BE2C (cell line): ENCODE data around the gene ANKS6. TPM values are rescaled to one million over a fixed set of nuclear protein-coding genes. Genes with fewer than 3 reads are reported as not detected.
A peak's percentile ranks its signal among the peaks of the same experiment; 100 is the strongest.

Source experiments
- DNase-seq: peaks from one replicate; pipeline ENCODE4 v3.0.0-alpha.2; 2020
- H3K27me3 ChIP-seq: fragments of 250-450 bp; sonication (Bioruptor Pico); 2 replicates; pipeline ENCODE4 v1.5.1; 2020; ENCODE audit warnings: mild to moderate bottlenecking
- H3K36me3 ChIP-seq: fragments of 250-450 bp; sonication (Bioruptor Pico); 2 replicates; pipeline ENCODE4 v1.5.1; 2020; ENCODE audit warnings: mild to moderate bottlenecking
- H3K4me1 ChIP-seq: fragments of 250-450 bp; sonication (Bioruptor Pico); 2 replicates; pipeline ENCODE4 v1.5.1; 2020
- H3K4me3 ChIP-seq: 2 replicates; pipeline ENCODE4 v1.5.1; 2011; ENCODE audit warnings: low read depth, low read length
- H3K9me3 ChIP-seq: fragments of 250-450 bp; sonication (Bioruptor Pico); 2 replicates; pipeline ENCODE4 v1.5.1; 2020
- polyA plus RNA-seq: library from polyadenylated mRNA; unstranded; fragments of >200 nt; gene quantifications from one replicate; pipeline ENCODE4 v1.2.1, GENCODE V29; 2012; ENCODE audit warnings: low read depth, missing spikeins; ENCODE audit not compliant: insufficient read length, insufficient read depth
- TF ChIP-seq, protein P1 (sequence below): IDR thresholded peaks from 2 replicates; pipeline ENCODE4 v1.5.1; 2012; ENCODE audit warnings: mild to moderate bottlenecking, low read depth, low read length

Gene ANKS6
- 10.9 TPM for polyA plus RNA-seq

DNA sequence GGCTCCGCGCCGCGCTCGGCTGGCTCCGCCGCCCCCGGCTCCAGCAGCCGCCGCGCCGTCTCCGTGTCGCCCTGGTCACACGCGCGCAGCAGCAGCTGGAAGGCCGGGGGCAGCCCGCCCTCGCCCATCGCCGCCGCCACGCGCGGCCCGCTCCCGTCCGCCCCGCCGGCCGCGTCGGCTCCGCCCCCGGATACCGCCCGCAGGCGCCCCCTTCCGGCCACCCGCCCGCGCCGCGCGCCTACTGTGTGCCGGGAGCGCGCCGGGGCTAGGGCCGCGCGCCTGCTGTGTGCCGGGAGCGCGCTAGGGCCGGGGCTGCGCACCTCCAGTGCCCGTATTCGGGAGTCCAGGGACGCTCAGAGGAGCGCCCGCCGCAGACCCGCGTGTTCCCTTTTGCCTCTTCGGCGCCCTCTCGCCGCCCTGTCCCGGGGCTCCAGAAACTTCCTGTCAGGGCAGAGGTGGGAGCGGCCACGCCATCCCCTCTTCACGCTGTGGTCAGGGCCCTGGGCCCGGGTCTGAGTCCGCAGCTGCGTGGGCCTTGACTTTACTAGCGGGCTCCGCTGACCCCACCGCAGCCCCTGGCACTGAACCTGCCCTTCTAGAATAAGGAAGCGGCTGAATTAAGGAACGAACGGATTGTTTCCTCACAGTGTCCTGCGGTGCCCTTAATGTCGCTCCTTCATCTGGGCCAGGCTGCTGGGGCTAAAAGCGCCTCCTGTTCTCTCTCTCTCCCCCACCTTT is at the start of gene ANKS6:
Gene ANKS6, minus strand, starts transcription at position 192 of the 738 bp plus-strand sequence. Its CDS starts 64 bp downstream, at position 128.
- Histone ChIP-seq H3K4me1 (no peaks in the 10 kb centered on the region), H3K27me3 (peaks cover 4% of the 10 kb centered on the region), H3K36me3 (no peaks in the 10 kb centered on the region), H3K4me3 (peak within 1 kb of the TSS; percentile 62), H3K9me3 (peaks cover 4% of the 10 kb centered on the region; the same call in 1 of the 2 replicates)
- peak; percentile 89 for DNase-seq
- TF ChIP-seq, protein P1, sequence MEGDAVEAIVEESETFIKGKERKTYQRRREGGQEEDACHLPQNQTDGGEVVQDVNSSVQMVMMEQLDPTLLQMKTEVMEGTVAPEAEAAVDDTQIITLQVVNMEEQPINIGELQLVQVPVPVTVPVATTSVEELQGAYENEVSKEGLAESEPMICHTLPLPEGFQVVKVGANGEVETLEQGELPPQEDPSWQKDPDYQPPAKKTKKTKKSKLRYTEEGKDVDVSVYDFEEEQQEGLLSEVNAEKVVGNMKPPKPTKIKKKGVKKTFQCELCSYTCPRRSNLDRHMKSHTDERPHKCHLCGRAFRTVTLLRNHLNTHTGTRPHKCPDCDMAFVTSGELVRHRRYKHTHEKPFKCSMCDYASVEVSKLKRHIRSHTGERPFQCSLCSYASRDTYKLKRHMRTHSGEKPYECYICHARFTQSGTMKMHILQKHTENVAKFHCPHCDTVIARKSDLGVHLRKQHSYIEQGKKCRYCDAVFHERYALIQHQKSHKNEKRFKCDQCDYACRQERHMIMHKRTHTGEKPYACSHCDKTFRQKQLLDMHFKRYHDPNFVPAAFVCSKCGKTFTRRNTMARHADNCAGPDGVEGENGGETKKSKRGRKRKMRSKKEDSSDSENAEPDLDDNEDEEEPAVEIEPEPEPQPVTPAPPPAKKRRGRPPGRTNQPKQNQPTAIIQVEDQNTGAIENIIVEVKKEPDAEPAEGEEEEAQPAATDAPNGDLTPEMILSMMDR: no peak

DNA sequence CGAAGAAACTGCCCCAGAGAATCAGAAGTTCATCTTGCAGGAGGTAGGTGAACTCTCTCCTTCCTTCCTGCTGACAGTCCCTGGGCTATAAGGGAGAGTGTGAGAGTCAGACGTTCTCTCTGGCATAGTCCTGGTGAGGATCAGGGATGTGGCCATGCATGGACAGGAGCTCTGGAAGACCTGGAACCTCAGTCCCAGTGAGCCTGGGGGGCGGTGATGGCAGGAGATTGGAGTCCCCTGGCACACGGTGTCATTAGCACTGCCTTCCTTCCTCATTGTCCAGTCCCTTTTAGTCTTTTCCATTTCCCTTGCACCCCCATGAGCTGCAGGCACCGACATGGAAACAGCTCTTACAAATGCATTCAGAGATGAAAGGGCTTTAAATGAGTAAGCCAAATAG is 49.7 kb upstream of the ANKS6 start:
- Histone ChIP-seq H3K27me3 (peaks cover 9% of the 10 kb centered on the region), H3K4me3 (no peak overlapping the region)
- DNase-seq: no peak

DNA sequence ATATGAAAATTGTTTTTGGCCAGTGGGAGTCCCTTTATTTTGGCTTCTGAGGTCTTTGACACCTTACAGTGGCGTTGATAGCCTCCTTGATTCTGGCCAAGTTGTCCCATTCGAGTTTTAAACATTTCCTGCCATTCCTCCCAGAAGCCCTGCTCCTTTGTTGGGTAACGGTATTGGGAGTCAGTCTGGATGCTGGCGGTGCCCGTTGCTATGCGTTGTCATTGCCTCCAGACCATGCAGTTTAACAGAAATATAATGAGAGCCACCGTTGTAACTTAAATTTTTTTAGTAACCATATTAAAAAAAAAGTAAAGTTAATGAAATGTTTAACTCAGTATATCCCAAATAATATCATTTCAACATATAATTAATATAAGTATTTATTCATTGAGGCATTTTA is 46.2 kb upstream of the ANKS6 start:
- Histone ChIP-seq H3K27me3 (peaks cover 9% of the 10 kb centered on the region), H3K36me3 (no peaks in the 10 kb centered on the region), H3K4me3 (no peak overlapping the region), H3K9me3 (no peaks in the 10 kb centered on the region), H3K4me1 (no peaks in the 10 kb centered on the region)
- DNase-seq: no peak
- TF ChIP-seq, protein P1: no peak

More for the DNA sequence above, 49.7 kb upstream of the ANKS6 start:
- TF ChIP-seq, protein P1: no peak
- no peaks in the 10 kb centered on the region for H3K4me1 ChIP-seq
- H3K9me3 ChIP-seq: no peaks in the 10 kb centered on the region
- H3K36me3 ChIP-seq: no peaks in the 10 kb centered on the region

DNA sequence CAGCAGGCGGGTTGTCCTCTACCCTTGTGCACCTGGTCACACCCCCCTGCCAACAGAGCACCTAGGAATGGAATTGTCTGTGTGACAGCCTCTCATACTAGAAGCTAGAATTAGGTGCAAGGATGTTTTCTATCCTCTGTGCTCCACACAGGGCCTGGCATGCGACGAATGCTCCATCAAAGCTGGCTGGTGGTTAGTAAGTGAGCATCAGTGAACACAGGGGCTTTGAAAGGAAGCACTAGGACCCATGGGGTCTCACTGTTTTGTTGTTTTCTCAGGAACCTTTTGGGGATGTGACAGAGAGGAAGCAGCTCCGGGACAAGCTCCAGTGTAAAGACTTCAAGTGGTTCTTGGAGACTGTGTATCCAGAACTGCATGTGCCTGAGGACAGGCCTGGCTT is 43.4 kb upstream of the ANKS6 start:
- H3K4me1 ChIP-seq: no peaks in the 10 kb centered on the region
- TF ChIP-seq, protein P1: no peak
- DNase-seq: no peak
- no peaks in the 10 kb centered on the region for H3K36me3 ChIP-seq
- H3K27me3 ChIP-seq: peaks cover 9% of the 10 kb centered on the region
- H3K4me3 ChIP-seq: no peak overlapping the region
- H3K9me3 ChIP-seq: no peaks in the 10 kb centered on the region

DNA sequence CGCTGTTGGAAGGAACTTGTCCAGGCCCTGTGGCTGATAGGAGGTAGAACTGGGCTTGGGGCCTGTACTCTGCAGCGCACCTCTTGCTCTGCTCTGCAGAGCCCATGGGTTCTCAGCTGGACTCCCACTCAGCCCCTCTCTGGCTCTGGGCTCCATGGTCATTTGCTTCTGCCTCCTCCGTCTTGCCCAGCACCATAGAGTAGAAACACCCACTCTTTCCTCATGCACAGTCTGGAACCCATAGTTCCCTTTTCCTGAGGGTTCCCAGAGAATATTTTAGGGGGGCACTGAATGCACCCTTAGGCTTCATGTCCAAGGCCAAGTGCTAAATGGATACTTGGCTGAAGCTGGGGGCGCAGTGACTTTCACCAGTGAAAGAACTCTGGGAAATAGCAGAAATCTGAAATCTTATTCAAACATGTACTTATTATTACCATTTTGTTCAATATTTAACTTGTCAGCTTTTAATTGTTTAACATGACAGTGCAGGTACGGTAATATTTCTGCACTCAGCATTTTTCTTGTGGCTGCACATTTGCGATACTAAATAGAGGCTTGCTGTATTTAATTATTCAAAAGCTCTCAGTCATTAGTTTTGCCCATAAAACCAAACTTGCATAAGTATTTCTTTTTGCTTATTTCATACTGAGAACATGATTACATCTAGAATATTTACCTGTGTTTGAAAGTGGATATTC is 42.7 kb upstream of the ANKS6 start:
- Histone ChIP-seq H3K4me1 (no peaks in the 10 kb centered on the region), H3K9me3 (no peaks in the 10 kb centered on the region), H3K4me3 (no peak overlapping the region), H3K36me3 (no peaks in the 10 kb centered on the region), H3K27me3 (peaks cover 7% of the 10 kb centered on the region; the same call in 1 of the 2 replicates)
- DNase-seq: no peak
- TF ChIP-seq, protein P1: no peak
